ENCODE results near the gene ZNF280A. TPM values are rescaled to one million over a fixed set of nuclear protein-coding genes. Genes with fewer than 3 reads are reported as not detected.

ZNF280A gene
- total and polyA plus RNA-seq, 2 of the 8 experiments (the other 6 are each of a cell fraction or from before 2014, with no cell fraction given) = 0.09 to 0.61 TPM

DNA sequence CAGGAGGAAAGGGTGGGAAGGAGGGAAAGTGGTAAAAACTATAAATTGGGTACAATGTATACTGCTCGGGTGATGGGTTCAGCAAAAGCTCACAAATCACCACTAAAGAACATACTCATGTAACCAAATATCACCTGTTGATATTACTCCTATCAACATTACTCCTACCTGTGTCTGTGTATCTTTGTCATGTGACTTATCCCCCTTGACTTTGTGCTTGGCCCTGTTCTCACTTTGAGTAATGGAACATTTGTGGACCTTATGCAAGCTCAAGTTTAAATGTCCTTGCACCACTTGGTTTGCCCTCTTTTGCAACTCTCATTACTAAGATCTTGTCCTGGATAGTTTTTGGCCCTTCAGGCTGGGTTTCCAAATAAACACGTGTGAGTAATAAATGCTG, 50.5 kb downstream of the ZNF280A start:
- Histone ChIP-seq H3K4me3 (ENCODE audit: extremely low read depth in 1 of 4, insufficient read depth in 2 of 4, low read depth in 3 of 4, low read length in 4 of 4) (no peak overlapping the region), H2BK20ac (ENCODE audit: low read length) (no peak overlapping the region), H3K23ac (ENCODE audit: insufficient read length) (no peak overlapping the region), H3K79me2 (ENCODE audit: control insufficient read depth in 1 of 2, insufficient read depth in 2 of 2, low read length in 2 of 2) (no peaks in the 10 kb centered on the region), H3K56ac (replicated peaks; ENCODE audit: insufficient read length, low read depth, low read length) (no peak overlapping the region), H3K36me3 (ENCODE audit: control insufficient read depth in 2 of 4, insufficient read depth in 4 of 4, low read length in 3 of 4) (no peaks in the 10 kb centered on the region; a peak in 1 of 8 replicates), H4K91ac (replicated peaks; ENCODE audit: insufficient read length, low read length) (no peak overlapping the region), H3K14ac (ENCODE audit: insufficient read length) (no peak overlapping the region), H3K9me3 (ENCODE audit: insufficient read depth in 2 of 2, low read depth in 1 of 2, low read length in 1 of 2) (peaks cover 6 to 11% of the 10 kb centered on the region in 2 experiments), H3K4me1 (replicated peaks in 1 of 4; ENCODE audit: control insufficient read depth in 3 of 4, insufficient read depth in 4 of 4, low read length in 3 of 4) (peaks cover 0 to 2% (median under 1%) of the 10 kb centered on the region in 4 experiments; a peak in 3 of 7 replicates), H2BK5ac (ENCODE audit: low read depth, low read length) (no peak overlapping the region), H3K18ac (ENCODE audit: extremely low read depth, low read length) (no peak overlapping the region), H3K27me3 (replicated peaks in 1 of 4; ENCODE audit: control insufficient read depth in 3 of 4, extremely low read depth in 1 of 4, insufficient read depth in 3 of 4, low read length in 3 of 4) (peaks cover 1 to 21% (median 13%) of the 10 kb centered on the region in 4 experiments; a peak in 5 of 7 replicates), H3K23me2 (ENCODE audit: low read depth, low read length) (no peaks in the 10 kb centered on the region), H3K9ac (replicated peaks in 1 of 4; ENCODE audit: extremely low read depth in 1 of 4, low read depth in 3 of 4, low read length in 3 of 4) (no peak overlapping the region), H3K4me2 (ENCODE audit: insufficient read depth in 1 of 2, low read depth in 2 of 2, low read length in 2 of 2) (no peak overlapping the region), H3K4ac (replicated peaks; ENCODE audit: insufficient read length, low read depth, low read length) (no peak overlapping the region), H4K5ac (ENCODE audit: insufficient read length, low read depth, low read length) (no peak overlapping the region), H3K79me1 (ENCODE audit: low read depth, low read length) (no peaks in the 10 kb centered on the region), H2BK120ac (replicated peaks; ENCODE audit: low read depth, low read length) (no peak overlapping the region), H2AFZ (ENCODE audit: low read length) (no peak overlapping the region), H4K8ac (ENCODE audit: extremely low read depth, insufficient read depth, low read length) (no peak overlapping the region), H3K27ac (ENCODE audit: low read depth, low read length) (no peak overlapping the region), H4K20me1 (replicated peaks in 1 of 2; ENCODE audit: control insufficient read depth in 1 of 2, insufficient read depth in 2 of 2, low read length in 2 of 2) (no peaks in the 10 kb centered on the region), H2BK15ac (ENCODE audit: low read length) (no peak overlapping the region), H2BK12ac (ENCODE audit: low read depth, low read length) (no peak overlapping the region), H2AK5ac (ENCODE audit: low read depth, low read length) (no peak overlapping the region)
- TF ChIP-seq CTBP2 (IDR thresholded peaks at IDR 0.05; ENCODE audit: borderline replicate concordance, insufficient read depth, insufficient read length, low read length) (no peak), CBX8 (IDR thresholded peaks at IDR 0.05; ENCODE audit: borderline replicate concordance, low read depth, low read length) (no peak), CEBPB (IDR thresholded peaks at IDR 0.05; ENCODE audit: low read depth, low read length) (no peak), SP2 (IDR thresholded peaks at IDR 0.05; ENCODE audit: low read length) (no peak), SP4 (IDR thresholded peaks at IDR 0.05; ENCODE audit: low read length) (no peak), RXRA (IDR thresholded peaks at IDR 0.05; ENCODE audit: insufficient read depth, low read depth, low read length) (no peak)
- FAIRE-seq (no peak), DNase-seq (ENCODE audit: low read depth in 1 of 2, low spot score in 2 of 2) (no peak)
- ChIA-PET POLR2A (ENCODE audit: partially characterized antibody) (no interaction called here), CTCF (ENCODE audit: partially characterized antibody) (interaction anchor here (0.6 kb wide), 1 partner anchor 359 kb away, joined by 3 read pairs; no protein-coding TSS in a partner anchor)
- WGBS, 2 experiments (ENCODE audit: extremely low coverage in 1 of 2, insufficient coverage in 1 of 2, insufficient read length in 1 of 2, insufficient replicate concordance in 2 of 2, low coverage in 1 of 2, low lambda C conversion rate in 2 of 2, missing lambda C conversion rate in 1 of 2) = 72% methylated on average over 2 of the region's 2 CpGs; no CpG with 5 or more reads in 1 of the 2 experiments

Data from H1 (cell line).